Left ventricle myocardium inferior (tissue), 1 donor: ENCODE results near the gene RAB43. TPM values are rescaled to one million over a fixed set of nuclear protein-coding genes. Genes with fewer than 3 reads are reported as not detected.

ENCODE experiments used
- DNase-seq: peaks from one replicate; pipeline ENCODE4 v3.0.0-alpha.2; 2020
- H3K27ac ChIP-seq: fragments of 200-600 bp; replicated peaks from 2 replicates; pipeline ENCODE4 v1.8.0; 2021
- H3K27me3 ChIP-seq: fragments of 200-600 bp; 2 replicates; pipeline ENCODE4 v1.8.0; 2021; ENCODE audit warnings: low read depth
- H3K36me3 ChIP-seq: fragments of 200-600 bp; 2 replicates; pipeline ENCODE4 v1.8.0; 2021
- H3K4me1 ChIP-seq: fragments of 200-600 bp; 2 replicates; pipeline ENCODE4 v1.8.0; 2021
- H3K4me3 ChIP-seq: fragments of 200-600 bp; 2 replicates; pipeline ENCODE4 v1.8.0; 2021; ENCODE audit warnings: mild to moderate bottlenecking, moderate library complexity
- H3K9me3 ChIP-seq: fragments of 200-600 bp; replicated peaks from 2 replicates; pipeline ENCODE4 v1.8.0; 2021
- intact Hi-C: fragments of 100-400 bp; cut with micrococcal nuclease; formaldehyde crosslinking; loops from one replicate; pipeline ENCODE4 v1.11.0; 2022
- total RNA-seq: library from RNA; stranded (reverse); fragmentation: NEBNext Ultra II Directional; extraction: Animal tissue kit (Norgen Biotek cat#: 25700); gene quantifications from one replicate; pipeline ENCODE4 v1.2.1, GENCODE V29; 2021
- TF ChIP-seq, protein P1 (sequence below): fragments of 200-600 bp; IDR thresholded peaks from 2 replicates; pipeline ENCODE4 v1.8.0; 2021; ENCODE audit warnings: antibody characterized with exemption, mild to moderate bottlenecking, borderline replicate concordance
- donor health status: DM: no; HTN: yes; CAD: no; lungs with severe emphysema.

RAB43 gene
- total RNA-seq, 1 donor from 2014 or later = 3.3 TPM

DNA sequence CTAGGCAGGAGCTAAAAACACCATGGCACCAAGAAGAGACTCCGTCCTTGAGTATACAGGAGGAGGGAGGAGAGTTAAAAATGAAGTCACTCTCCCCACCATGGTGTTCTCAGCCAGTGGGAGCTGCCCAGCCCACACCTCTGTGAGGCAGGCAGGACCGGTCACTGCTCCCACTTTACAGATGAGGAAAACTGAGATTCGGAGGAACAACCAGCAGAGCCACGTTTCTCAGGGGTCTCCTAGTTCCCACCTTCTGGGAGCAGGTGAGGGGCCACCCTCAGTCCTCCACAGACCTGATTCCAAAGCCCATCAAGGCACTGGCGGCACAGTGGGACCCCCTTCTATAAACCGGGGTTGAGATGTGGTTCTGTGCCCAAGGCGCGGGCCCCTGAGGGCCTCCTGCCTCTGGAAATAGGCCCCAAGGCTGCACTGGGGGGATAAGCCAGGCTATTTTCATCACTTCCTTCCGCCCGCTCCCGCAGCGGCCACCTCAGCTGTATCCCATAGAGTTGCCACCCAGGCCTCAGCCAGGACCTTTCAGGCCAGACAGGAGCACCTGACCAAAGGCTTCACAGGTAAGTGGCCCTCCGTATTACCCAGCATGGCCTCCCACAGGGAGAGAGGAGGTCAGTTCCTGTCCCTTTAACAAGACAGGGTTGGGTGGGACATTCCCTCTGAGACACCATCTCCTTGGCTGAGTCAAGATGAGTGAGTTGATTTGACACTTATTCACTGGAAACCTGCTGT lies 61.2 kb downstream of the RAB43 start, which contains the start of gene GP9:
TSS of gene GP9 (plus strand) at position 504 of the 747 bp plus-strand sequence. CDS start 961 bp downstream, outside the sequence.
- Histone ChIP-seq H3K36me3 (no peaks in the 10 kb centered on the region), H3K27me3 (no peaks in the 10 kb centered on the region), H3K9me3 (no peaks in the 10 kb centered on the region), H3K4me1 (peaks cover 8% of the 10 kb centered on the region), H3K27ac (no peak within 1 kb of the TSS), H3K4me3 (no peak within 1 kb of the TSS)
- no peak for DNase-seq
- intact Hi-C loops = no loop called here
- TF ChIP-seq, protein P1, sequence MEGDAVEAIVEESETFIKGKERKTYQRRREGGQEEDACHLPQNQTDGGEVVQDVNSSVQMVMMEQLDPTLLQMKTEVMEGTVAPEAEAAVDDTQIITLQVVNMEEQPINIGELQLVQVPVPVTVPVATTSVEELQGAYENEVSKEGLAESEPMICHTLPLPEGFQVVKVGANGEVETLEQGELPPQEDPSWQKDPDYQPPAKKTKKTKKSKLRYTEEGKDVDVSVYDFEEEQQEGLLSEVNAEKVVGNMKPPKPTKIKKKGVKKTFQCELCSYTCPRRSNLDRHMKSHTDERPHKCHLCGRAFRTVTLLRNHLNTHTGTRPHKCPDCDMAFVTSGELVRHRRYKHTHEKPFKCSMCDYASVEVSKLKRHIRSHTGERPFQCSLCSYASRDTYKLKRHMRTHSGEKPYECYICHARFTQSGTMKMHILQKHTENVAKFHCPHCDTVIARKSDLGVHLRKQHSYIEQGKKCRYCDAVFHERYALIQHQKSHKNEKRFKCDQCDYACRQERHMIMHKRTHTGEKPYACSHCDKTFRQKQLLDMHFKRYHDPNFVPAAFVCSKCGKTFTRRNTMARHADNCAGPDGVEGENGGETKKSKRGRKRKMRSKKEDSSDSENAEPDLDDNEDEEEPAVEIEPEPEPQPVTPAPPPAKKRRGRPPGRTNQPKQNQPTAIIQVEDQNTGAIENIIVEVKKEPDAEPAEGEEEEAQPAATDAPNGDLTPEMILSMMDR = no peak

DNA sequence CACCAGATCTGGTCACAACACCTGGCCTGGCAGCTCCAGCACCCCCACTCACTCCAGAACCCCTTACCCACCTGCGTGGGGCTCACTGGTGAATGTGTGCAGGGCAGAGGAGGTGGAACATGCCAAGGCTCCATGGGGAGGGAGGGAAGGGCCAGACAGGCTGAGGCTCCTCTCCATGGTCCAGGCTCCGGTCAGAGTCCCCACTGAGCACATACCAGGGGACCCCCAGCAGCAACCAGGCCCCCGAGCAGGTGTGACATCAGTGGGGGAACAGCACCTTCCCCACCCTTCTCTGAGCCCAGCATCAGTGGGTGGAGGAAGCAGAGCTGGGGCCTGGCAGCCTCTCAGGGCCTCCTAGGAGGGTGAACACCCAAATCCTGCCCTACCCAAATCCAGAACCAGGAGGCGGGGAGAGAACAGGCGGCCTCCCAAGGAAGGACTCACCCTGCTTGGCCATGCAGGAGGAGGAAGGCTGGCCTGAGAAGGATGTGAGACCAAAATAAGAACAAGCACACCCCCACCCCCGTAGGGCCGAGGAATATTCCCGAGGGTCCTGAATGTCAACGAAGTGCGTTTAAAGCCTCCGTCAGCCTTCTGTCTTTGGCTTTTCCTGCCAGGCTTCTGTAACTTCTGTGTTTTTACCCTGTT lies 62.2 kb downstream of the RAB43 start:
- H3K9me3 ChIP-seq = no peaks in the 10 kb centered on the region
- H3K4me3 ChIP-seq = no peak overlapping the region
- H3K4me1 ChIP-seq = peaks cover 8% of the 10 kb centered on the region
- H3K27ac ChIP-seq = no peak overlapping the region
- intact Hi-C loops = no loop called here
- no peaks in the 10 kb centered on the region for H3K36me3 ChIP-seq
- no peak for DNase-seq
- TF ChIP-seq, protein P1 = no peak
- H3K27me3 ChIP-seq = no peaks in the 10 kb centered on the region

DNA sequence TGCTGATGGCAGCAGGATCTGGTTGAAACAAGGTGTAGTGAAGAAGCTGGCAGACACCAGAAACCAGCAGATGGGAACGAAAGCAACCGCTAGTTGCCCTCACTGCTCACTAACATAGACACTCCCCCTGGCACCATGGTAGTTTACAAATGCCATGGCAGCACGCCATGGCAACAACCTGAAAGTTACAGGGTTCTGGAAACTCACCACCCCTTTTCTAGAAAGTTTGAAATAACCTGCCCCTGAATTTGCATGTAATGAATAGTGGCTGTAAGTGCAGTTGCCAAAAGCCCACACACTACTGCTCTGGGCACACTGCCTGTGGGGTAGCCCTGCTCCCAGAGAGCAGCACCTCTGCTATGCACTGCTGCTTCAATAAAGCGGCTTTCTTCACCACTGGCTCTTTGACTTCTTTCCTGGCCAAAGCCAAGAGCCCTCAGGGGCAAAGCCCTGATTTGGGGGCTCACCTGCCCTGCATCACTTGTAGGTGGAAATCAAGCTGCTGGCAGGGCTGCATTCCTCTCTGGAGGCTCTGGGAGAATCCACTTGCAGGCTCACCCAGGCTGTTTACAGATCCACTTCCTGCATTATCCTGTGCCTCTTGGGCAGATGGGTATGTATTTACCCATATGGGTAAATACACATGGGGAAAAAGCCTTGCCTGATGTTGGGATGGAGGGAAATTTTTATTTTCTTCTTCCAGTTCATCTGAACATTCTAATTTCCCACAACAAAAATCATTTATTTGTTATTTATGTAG lies 63.0 kb downstream of the RAB43 start:
- Histone ChIP-seq H3K9me3 (no peaks in the 10 kb centered on the region), H3K36me3 (no peaks in the 10 kb centered on the region), H3K27me3 (no peaks in the 10 kb centered on the region), H3K27ac (no peak overlapping the region), H3K4me3 (no peak overlapping the region), H3K4me1 (peaks cover 14% of the 10 kb centered on the region)
- TF ChIP-seq, protein P1 = no peak
- intact Hi-C loops = no loop called here
- DNase-seq = no peak

DNA sequence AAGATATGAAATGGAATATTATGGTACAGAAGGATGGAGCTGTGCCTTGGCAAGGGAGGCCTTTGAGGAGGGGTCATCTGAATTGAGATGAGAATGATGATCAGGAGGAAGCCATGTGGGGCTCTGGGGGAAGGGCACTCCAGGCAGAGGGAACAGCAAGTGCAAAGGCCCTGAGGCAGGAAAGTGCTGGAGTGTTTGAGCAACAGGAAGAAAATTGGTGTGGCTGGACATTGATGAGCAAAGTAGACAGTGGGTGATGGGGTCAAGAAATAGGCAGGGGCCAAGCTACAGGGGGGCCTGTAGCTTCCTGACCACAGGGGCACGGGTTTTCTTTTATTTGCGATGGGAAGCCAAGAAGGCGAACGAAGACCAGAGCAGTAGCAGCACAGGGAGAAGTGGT lies 64.4 kb downstream of the RAB43 start:
- no peak overlapping the region for H3K27ac ChIP-seq
- no peaks in the 10 kb centered on the region for H3K9me3 ChIP-seq
- intact Hi-C loops = no loop called here
- no peaks in the 10 kb centered on the region for H3K27me3 ChIP-seq
- H3K4me3 ChIP-seq = no peak overlapping the region
- no peak for DNase-seq
- H3K4me1 ChIP-seq = peaks cover 25% of the 10 kb centered on the region
- no peaks in the 10 kb centered on the region for H3K36me3 ChIP-seq
- TF ChIP-seq, protein P1 = no peak

DNA sequence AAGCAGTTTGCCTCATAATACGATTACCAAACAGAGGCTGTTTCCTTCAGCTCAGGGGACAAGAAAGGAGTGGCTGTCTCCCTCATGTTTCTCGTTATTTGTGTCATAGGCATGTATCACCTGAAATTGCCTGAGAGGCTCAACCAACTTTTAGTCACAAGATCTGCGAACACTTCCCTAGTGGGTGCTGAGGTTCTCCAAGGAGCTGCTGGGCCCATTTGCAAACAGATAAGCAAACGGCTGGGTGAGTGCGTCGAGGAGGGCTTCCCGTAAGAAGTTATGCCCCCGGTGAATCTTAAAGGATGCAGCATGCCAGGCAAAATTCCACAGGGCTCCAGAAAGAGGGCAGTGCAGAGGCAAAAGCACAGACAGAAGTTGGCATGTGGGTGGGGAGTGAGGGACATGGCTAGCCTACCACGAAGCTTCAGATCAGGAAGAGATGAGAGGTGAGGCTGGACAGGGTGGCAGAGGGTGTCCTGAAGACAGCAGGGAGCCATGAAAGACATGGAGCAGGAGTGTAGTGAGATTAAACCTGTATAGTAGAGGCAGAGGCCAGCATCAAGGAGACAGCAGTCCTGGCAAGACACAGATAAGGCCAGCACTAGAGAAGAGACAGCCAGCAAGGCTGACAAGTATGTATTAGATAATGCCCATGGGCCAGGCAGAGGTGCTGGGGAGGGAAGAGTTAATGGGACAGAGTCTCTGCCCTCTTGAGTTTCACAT lies 65.0 kb downstream of the RAB43 start:
- Histone ChIP-seq H3K27me3 (no peaks in the 10 kb centered on the region), H3K4me3 (no peak overlapping the region), H3K4me1 (peaks cover 31% of the 10 kb centered on the region), H3K27ac (no peak overlapping the region), H3K9me3 (no peaks in the 10 kb centered on the region), H3K36me3 (no peaks in the 10 kb centered on the region)
- intact Hi-C loops = no loop called here
- TF ChIP-seq, protein P1 = no peak
- DNase-seq = no peak
